BE2C (cell line): Measurements from ENCODE around the gene NBAS.

Source experiments
- DNase-seq: peaks from one replicate; pipeline ENCODE4 v3.0.0-alpha.2; 2020
- H3K27me3 ChIP-seq: fragments of 250-450 bp; sonication (Bioruptor Pico); 2 replicates; pipeline ENCODE4 v1.5.1; 2020; ENCODE audit warnings: mild to moderate bottlenecking
- H3K36me3 ChIP-seq: fragments of 250-450 bp; sonication (Bioruptor Pico); 2 replicates; pipeline ENCODE4 v1.5.1; 2020; ENCODE audit warnings: mild to moderate bottlenecking
- H3K4me1 ChIP-seq: fragments of 250-450 bp; sonication (Bioruptor Pico); 2 replicates; pipeline ENCODE4 v1.5.1; 2020
- H3K4me3 ChIP-seq: 2 replicates; pipeline ENCODE4 v1.5.1; 2011; ENCODE audit warnings: low read depth, low read length
- H3K9me3 ChIP-seq: fragments of 250-450 bp; sonication (Bioruptor Pico); 2 replicates; pipeline ENCODE4 v1.5.1; 2020
- CTCF ChIP-seq: IDR thresholded peaks from 2 replicates; pipeline ENCODE4 v1.5.1; 2012; ENCODE audit warnings: mild to moderate bottlenecking, low read depth, low read length

Gene NBAS

GRCh38 chr2:15377202-15377601 lies 183.9 kb downstream of the NBAS start:
- DNase-seq: no peak
- no peaks in the 10 kb centered on the region for H3K9me3 ChIP-seq

GRCh38 chr2:15372019-15372418 lies 189.1 kb downstream of the NBAS start:
- no peaks in the 10 kb centered on the region for H3K9me3 ChIP-seq
- DNase-seq: no peak
- no peak overlapping the region for H3K4me3 ChIP-seq
- H3K27me3 ChIP-seq: no peaks in the 10 kb centered on the region
- H3K36me3 ChIP-seq: peaks cover 9% of the 10 kb centered on the region
- no peak for TF ChIP-seq CTCF
- H3K4me1 ChIP-seq: peaks cover 3% of the 10 kb centered on the region; the same call in 1 of the 2 replicates

More at GRCh38 chr2:15377202-15377601, 183.9 kb downstream of the NBAS start:
- no peaks in the 10 kb centered on the region for H3K27me3 ChIP-seq
- H3K4me1 ChIP-seq: no peaks in the 10 kb centered on the region; the same call in 1 of the 2 replicates
- H3K36me3 ChIP-seq: peaks cover 9% of the 10 kb centered on the region
- no peak overlapping the region for H3K4me3 ChIP-seq
- TF ChIP-seq CTCF: no peak

GRCh38 chr2:15369129-15369528 lies 192.0 kb downstream of the NBAS start:
- Histone ChIP-seq H3K27me3 (no peaks in the 10 kb centered on the region), H3K36me3 (peaks cover 9% of the 10 kb centered on the region), H3K4me1 (peaks cover 3% of the 10 kb centered on the region; the same call in 1 of the 2 replicates), H3K9me3 (no peaks in the 10 kb centered on the region), H3K4me3 (no peak overlapping the region)
- TF ChIP-seq CTCF: no peak
- DNase-seq: no peak

- no peaks in the 10 kb centered on the region; the same call in 1 of the 2 replicates for H3K36me3 ChIP-seq
- no peak overlapping the region for H3K4me3 ChIP-seq
- no peak for TF ChIP-seq CTCF
- H3K4me1 ChIP-seq: peaks cover 3% of the 10 kb centered on the region; the same call in 1 of the 2 replicates
- no peak for DNase-seq
- H3K27me3 ChIP-seq: no peaks in the 10 kb centered on the region
- H3K9me3 ChIP-seq: no peaks in the 10 kb centered on the region
Measured at GRCh38 chr2:15367715-15368114, 193.4 kb downstream of the NBAS start.

- Histone ChIP-seq H3K27me3 (no peaks in the 10 kb centered on the region), H3K9me3 (no peaks in the 10 kb centered on the region), H3K4me3 (no peak overlapping the region), H3K36me3 (no peaks in the 10 kb centered on the region; the same call in 1 of the 2 replicates), H3K4me1 (peaks cover 3% of the 10 kb centered on the region; the same call in 1 of the 2 replicates)
- no peak for DNase-seq
- no peak for TF ChIP-seq CTCF
Measured at GRCh38 chr2:15367205-15367604, 193.9 kb downstream of the NBAS start.

- no peaks in the 10 kb centered on the region for H3K9me3 ChIP-seq
Measured at GRCh38 chr2:15365411-15365810, 195.7 kb downstream of the NBAS start.

More at GRCh38 chr2:15365411-15365810, 195.7 kb downstream of the NBAS start:
- no peaks in the 10 kb centered on the region for H3K27me3 ChIP-seq
- no peak overlapping the region for H3K4me3 ChIP-seq
- TF ChIP-seq CTCF: no peak
- no peaks in the 10 kb centered on the region for H3K36me3 ChIP-seq
- H3K4me1 ChIP-seq: peaks cover 3% of the 10 kb centered on the region; the same call in 1 of the 2 replicates
- no peak for DNase-seq
